ENCODE data around the gene PTPN4.
"Not testable (repeated sequence)": the region's sequence is repeated elsewhere in the genome, so short reads cannot be mapped to it uniquely, and the experiment has no call there.

The PTPN4 gene

DNA sequence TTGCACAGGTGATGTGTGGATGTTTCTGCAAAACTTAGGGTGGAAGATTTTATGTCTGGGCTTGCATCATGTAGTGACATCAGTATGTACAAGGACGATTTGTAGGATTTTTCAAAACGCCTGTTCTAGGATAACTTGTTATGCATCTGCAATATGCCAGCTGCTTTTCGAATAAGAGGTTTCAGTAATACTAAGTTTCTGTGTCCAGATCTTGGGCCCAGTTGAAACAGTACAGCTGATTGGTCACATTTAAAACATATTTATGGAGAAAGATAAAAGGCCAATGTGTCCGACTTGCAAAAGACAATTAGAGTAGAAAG is 1.2 kb downstream of the PTPN4 start:
- DNase-seq (ENCODE audit: low spot score): peak; percentile 46

DNA sequence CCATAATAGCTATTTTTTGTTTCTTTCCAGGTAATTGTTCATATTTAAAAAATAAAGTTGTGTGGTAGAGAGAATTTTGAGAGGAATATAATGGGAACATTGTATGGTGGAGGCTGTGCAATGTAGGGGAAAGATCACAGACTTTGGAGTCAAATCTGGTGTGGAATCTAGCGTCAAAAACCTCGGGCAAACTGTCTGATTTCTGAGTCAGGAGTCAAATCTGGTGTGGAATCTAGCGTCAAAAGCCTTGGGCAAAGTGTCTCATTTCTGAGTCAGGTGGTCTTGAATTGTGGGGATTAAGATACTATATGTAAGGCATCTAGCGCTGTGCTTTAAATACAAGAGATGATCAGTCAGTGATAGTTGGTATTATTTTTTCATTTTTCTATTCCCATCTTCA is 5.1 kb downstream of the PTPN4 start:
- DNase-seq (ENCODE audit: low spot score): no peak

DNA sequence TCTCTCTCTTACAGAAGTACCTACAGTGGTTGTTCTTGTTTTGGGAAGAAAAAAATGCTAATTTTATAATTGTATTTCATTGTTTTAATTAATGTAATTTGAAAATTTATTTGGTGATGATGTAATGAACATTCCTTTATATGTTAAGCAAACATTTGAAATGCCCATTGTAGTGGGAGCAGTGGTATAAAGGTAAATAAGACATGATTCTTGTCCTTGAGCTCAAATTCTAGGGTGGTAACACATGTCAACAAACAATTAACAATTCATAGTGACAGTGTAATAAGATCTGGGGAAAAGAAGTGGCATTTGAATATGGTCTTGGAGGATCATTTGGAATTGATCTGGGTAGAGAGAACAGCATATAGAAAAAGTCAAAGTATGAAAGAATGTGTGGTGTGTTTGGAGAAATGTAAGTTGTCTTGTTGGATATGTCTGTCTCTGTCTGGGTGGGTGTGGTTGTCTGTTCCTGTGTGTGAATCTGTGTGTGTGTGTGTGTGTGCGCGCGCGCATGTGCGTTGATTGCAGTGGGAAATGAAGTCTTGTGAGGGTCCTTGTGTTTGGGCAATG is 5.8 kb downstream of the PTPN4 start:
- DNase-seq (ENCODE audit: low spot score): no peak

DNA sequence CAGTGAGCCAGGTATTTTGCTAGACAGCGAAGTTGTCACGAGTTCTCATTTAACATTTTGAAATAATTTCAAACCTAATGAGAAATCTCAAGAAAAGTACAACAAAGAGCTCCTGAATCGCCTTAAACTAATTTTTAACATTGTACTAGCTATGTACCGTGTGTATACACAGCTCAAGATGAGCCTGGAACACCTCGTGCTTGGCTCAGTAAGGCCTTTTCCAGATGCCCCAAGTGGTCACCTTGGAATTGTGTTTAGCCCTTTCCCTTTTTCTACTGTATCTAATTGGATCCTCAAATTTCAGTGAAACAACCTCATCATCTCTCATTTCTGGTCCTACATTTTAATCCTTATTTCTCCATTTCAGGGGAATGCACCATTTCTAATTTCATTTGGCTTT is 7.2 kb downstream of the PTPN4 start:
- no peak for DNase-seq (ENCODE audit: low spot score)

DNA sequence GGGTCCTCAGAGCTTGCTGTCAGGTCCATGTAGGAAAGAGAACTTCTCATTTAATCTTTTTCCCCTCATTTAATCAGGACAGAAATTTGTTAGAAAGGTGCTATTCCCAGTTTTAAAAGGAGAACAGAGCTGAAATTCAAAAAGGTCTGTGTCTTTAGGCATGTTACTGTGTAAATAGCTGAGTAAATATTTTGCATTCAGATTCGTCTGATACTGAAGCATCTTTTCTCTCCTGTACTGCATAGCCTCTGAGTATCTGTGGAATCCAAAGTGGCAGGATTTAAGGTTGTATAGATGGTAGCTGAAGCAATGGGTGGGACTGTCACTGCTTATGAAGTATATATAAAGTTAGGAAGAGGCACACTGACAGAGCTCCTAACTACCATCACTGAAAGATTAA is 9.0 kb downstream of the PTPN4 start:
- DNase-seq (ENCODE audit: low spot score): no peak

DNA sequence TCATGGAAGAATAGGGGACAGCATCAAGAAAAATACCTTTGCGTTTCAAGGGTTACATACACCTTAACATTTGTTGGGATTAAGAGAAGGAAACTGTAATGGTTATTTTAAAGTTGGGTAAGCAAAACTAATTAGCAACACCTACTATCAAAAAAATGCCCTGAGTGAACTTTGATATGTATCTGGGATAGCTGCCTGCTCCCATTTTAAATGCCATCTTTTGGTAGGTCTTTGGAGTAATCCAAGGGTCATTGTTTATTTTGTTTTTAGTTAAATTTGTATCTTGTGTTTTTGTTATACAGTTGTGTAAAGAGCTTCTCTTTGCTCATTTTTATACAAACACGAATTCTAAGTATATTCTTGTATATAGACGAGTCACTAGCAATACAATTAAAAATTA is 9.9 kb downstream of the PTPN4 start:
- no peak for DNase-seq (ENCODE audit: low spot score)

DNA sequence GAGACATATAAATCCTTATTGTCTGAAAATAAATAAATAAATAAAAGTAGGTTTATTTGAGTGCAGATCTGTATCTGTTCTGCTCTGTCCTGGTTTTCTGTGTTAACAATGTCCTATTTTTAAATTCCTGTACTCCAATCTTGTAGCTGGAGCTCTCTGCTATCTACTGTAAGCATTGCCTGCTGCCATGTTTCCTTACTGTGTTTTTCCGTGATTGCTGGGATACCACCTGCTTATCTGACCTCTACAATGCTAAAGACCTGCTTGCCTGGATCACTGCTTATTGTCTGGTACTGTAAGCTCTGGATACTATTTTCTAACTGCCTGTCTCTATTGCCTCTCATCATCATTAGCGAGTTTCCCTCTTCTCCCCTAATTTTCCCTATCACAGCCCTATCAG is 11.6 kb downstream of the PTPN4 start:
- no peak for DNase-seq (ENCODE audit: low spot score)

DNA sequence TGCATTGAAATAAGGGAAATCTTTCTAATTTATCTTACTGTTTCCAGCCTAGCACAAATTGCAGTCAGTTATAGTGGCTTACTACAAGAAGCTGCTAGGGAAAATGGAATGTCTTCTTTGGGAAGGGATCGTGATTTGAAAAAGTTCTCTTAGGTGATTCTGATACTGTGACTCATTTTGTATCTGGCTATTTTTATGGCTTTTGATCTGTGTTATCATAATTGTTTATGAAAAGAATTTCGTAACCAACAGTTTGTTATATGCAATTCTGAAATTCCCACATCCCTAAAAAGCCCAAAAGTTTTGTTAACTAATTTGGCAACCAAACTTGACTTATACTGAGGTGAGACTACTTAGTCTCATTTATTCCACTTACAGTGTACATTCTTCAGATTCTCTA is 12.4 kb downstream of the PTPN4 start:
- DNase-seq (ENCODE audit: low spot score): no peak

DNA sequence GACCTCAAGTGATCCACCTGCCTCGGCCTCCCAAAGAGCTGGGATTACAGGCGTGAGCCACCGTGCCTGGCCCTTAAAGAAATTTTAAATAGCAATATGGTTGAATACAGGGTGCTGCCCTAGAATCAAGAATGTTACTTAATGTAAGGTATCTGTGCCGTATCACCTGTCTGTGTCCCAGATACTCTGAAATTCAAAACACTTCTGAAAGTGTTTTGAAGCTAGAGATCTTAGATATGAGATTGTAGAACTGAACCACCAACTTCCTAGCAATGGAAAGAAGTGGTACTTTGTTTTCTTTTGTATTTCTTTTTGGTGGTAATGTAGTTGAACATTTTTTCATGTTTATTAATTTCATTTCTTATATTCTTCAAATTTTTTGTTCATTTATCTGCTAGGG is 13.0 kb downstream of the PTPN4 start:
- DNase-seq (ENCODE audit: low spot score): no peak

DNA sequence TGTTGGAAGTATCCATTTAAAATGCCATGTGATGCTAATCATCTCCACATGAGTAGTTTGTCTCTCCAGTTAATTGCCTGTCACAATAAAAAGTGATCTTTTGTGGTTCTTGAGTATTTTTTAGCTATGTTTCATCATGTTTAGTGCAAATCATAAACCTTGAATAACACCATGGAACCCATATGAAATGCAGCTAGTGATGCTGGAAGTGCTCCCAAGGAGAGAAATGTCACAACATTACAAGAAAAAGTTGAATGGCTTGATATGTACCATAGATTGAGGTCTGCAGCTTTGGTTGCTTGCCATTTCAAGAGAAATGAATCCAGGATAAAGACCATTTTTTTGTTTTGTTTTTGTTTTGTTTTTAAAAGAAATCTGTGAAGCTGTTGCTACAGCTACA is 14.3 kb downstream of the PTPN4 start:
- no peak for DNase-seq (ENCODE audit: low spot score)

DNA sequence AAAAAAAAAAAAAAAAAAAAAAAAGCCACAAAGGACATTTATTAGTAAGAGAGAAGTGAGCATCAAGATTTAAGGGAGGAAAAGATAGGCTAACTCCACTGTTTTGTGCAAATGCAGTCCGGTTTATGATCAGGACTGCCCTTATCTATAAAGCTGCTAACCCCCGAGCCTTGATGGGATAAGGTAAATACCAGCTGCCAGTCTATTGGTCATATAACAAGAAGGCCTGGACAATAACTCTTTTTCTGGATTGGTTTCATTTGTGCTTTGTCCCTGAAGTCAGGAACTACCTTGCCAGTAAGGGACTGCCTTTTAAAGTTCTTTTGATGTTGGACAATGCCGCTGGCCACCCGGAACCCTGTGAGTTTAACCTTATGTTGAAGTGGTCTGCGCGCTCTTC is 15.4 kb downstream of the PTPN4 start:
- DNase-seq (ENCODE audit: low spot score): no peak

DNA sequence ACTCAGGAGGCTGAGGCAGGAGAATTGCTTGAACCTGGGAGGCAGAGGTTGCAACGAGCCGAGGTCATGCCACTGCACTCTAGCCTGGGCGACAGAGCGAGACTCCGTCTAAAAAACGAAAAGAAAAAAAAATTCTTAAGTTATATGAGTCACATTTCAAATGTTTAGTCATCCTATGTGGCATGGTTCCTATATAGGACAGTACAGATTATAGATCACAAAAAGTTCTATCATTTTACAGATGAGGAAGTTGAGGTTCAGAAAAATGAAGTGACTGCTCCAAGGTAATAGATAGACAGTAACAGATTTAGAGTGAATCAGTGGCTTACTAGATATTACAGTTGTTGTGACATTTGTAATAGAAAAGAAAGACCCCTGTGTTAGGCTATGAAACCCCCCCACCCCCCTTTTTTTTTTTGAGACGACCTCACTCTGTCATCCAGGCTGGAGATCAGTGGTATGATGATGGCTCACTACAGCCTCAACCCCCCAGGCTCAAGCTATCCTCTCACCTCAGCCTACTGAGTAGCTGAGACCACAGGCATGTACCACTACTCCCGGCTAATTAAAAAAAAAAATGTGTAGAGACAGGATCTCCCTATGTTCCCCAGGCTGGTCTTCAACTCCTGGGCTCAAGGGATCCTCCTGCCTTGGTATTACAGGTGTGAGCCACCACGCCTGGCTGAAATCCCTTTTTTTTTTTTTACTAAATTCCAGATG is 22.7 kb downstream of the PTPN4 start:
- DNase-seq (ENCODE audit: low spot score): no peak

DNA sequence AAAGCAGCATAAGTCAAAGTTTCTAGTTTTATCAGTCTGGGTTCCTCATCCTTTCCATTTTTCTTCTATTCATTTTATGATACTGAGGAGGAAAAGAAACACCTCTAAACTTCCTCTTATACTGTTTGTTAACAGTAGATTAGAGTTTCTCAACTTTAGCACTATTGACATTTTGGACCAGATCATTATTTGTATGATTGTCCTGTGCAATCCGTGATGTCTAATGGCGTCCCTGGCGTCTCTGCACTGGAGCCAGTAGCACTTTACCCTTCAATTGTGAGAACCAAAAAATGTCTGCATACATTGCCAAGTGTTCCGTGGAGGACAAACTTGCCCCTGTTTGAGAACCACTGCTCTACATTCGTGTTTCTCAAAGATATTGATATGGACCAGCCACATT is 25.2 kb downstream of the PTPN4 start:
- no peak for DNase-seq (ENCODE audit: low spot score)

DNA sequence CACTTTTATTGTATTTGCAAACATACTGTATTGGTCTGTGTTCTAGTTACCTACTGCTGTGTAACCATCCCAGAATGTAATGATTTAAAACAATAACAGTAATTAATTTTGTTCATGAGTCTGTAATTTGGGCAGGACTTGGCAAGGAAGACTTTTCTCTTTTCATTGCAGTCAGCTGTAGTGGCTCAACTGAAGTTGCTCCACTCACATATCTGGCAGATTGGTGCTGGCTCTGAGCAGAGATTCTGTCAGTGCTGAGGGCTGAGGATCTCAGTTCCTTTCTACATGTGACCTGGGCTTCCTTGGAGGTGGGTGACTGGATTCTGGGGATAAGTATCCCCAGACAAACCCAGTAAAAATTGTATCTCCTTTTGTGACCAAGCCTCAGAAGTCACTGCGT is 26.6 kb downstream of the PTPN4 start:
- no peak for DNase-seq (ENCODE audit: low spot score)

DNA sequence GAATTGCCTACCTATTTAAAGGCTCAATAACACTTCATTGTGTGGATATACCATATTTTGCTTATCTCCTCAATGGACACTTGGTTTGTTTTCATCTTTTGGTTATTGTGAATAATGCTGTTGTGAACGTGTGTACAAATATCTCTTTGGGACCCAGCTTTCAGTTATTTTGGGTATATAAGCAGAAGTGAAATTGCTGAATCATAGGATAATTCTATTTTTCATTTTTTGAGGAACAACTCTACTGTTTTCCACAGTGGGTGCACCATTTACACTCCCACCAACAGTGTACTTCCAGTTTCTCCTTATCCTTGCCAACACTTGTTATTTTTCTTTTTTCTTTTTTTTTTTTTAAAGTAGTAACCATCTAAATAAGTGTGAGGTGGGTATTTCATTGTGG is 29.0 kb downstream of the PTPN4 start:
- DNase-seq (ENCODE audit: low spot score): no peak

DNA sequence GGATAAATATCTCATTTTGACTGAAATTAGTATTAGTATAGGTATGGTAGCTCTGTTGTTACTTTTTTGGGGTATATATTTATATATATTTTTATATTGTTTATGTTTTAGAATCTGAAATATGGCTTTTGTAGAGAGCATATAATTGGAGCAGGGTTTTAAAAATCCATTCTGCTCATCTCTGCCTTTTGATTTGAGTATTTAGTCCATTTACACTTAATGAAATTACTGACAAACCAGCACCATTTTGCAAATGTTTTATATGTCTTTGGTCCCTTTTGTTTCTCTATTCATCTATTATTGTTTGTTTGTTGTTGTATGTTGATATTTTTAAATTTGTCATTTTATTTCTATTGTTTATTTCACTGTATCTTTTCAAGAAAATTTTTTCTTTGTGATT is 30.7 kb downstream of the PTPN4 start:
- DNase-seq (ENCODE audit: low spot score): no peak

DNA sequence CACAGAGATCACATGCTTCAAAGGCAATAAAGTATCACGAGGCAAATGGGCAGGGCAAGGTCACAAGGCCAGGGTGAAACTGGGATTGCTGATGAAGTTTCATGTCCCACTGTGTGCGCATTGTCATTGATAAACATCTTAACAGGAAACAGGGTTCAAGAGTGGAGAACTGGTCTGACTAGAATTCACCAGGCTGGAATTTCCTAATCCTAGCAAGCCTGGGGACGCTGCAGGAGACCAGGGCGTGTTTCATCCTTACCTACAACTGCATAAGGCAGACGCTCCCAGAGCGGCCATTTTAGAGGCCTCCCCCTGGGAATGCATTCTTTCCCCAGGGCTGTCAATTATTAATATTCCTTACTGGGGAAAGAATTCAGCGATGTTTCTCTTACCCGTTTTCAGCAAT is 33.2 kb downstream of the PTPN4 start:
- DNase-seq (ENCODE audit: low spot score): no peak

DNA sequence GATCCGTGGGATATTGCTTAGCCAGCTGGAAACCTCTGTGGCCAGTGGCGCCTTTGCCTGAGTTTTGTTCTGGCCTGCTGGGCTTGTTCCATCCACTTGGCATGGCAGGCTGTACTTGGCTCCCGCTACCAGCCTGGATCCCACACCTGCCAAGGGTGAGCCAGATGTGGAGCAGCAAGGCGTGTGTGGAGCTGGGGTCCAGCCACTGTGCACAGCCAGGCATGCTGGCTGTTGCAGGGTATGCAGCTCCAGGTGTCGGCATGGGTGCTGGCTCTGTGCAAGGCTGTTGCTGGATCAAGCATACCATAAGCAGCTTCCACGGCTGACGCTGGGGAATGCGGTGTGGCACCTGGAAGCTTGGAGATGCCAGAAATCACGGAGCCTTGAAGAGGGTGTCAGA is 34.5 kb downstream of the PTPN4 start:
- no peak for DNase-seq (ENCODE audit: low spot score)

DNA sequence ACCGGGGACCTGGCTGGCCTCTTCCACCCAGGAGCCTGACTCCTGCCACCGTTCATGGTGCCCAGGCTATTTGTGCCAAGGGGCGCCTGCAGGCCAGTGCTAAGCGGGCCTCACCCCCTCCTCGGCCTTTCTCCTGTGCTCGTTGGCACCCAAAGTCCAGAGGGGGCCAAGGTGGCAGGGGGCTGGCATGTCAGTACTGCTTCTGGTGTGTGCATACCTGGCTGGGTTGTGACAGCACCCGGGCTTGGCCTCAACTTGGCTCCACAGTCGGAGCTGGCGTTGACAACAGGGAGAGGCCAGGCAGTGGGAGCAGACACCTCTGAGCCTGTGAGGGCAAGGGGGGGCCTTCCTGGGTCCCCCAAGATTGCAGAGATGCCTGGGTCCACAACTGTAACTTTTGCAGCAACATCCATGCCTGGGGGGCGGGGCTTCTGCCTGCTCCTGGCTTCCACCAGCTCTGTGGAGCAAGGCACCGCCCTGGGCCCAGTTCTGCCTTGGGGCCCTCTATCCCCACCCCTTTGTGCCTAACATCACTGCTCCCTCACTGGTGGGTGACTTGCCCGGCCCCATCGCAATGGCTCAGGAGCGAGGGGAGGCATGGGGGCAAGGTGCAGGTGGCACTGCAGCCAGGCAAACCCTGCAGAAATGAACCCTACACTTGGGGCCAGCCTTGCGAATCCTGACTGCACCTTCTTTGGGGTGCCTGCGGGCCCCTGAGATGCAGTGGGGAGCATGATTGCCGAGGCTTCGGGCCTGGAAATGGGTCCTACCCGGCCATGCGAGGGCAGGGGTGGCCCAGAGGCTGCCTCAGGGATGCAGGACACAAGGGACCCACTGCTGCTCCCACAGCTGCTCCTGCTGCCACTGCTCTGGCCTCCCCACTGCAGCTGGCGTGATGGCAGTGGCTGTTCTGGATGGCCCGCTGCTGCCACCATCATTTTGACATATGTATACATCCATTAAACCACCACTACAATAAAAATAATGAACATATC is 35.9 kb downstream of the PTPN4 start:
- no peak for DNase-seq (ENCODE audit: low spot score)

DNA sequence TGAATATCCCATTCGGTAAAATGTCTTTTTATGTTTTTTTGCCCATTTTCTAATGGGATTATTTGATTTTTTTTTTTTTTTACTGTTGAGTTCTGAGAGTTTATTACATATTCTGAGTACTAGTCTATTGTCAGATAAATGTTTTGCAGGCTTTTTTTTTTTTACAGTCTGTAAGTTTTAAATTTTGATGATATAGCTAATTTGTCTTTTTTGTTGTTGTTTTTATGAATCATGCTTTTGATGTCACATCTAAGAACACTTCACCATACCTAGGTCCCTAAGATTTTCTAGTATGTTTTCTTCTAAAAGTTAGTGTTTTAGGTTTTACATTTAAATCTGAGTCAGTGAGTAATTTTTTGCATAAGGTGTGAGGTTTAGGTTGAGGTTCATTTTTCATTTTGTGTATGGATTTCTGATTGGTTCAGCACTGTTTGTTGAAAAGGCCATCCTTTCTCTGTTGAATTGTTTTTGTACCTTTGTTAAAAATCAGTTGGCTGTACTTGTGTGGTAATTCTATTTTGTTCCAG is 40.7 kb downstream of the PTPN4 start:
- no peak for DNase-seq (ENCODE audit: low spot score)

DNA sequence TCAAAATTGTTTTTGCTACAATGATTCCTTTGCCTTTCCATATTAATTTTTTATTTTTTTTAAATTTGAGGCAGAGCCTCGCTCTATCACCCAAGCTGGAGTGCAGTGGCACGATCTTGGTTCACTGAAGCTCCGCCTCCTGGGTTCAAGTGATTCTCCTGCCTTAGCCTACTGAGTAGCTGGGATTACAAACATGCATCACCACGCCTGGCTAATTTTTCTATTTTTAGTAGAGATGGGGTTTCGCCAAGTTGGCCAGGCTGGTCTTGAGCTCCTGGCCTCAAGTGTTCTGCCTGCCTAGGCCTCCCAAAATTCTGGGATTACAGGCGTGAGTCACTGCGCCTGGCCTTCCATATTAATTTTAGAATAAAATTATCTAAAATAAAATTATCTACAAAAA is 41.3 kb downstream of the PTPN4 start:
- DNase-seq (ENCODE audit: low spot score): no peak

DNA sequence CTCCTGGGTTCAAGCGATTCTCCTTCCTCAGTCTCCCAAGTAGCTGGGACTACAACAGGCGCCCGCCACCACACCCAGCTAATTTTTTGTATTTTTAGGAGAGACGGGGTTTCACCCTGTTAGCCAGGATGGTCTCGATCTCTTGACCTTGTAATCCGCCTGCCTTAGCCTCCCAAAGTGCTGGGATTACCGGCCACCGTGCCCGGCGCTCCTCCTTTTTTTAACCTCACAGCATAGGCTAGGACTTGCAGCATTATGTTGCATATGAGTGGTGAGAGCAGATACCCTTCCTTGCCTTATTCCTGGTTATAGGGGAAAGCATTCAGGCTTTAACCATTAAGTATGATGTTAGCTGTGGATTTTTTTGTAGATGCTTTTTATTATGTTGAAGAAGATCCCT is 42.3 kb downstream of the PTPN4 start:
- DNase-seq (ENCODE audit: low spot score): not testable (repeated sequence)

DNA sequence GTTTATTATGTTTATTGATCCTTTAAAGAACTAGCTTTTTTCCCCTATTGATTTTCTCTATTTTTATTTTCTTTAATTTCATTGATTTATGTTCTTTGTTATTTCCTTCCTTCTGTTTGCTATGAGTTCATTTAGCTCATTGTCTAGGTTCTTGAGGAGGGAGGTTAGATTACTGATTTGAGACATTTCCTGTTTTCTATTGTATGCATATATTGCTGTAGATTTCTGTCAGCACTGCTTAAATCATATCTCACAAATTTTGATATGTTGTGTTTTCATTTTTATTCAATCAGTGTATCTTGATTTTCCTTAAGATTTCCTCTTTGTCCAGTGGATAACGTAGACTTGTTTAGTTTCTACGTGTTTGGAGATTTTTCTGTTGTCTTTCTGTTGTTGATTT is 43.4 kb downstream of the PTPN4 start:
- no peak for DNase-seq (ENCODE audit: low spot score)

All from pons (tissue), 1 donor.